Measurements from ENCODE around the gene SCP2.
"Not testable (repeated sequence)": the region's sequence is repeated elsewhere in the genome, so short reads cannot be mapped to it uniquely, and the experiment has no call there.

Gene SCP2

GRCh38 chr1:52967666-52968065 lies 40.6 kb downstream of the SCP2 start:
- Histone ChIP-seq H3K36me3 (ENCODE audit: control insufficient read depth in 2 of 2, insufficient read depth in 1 of 2, low read length in 2 of 2) (no peaks in the 10 kb centered on the region), H3K4me3 (ENCODE audit: low read depth, low read length) (no peak overlapping the region), H3K27ac (ENCODE audit: extremely low read depth, low read depth, low read length) (no peak overlapping the region), H3K9me3 (ENCODE audit: control insufficient read depth, insufficient read depth, low read depth, low read length) (no peaks in the 10 kb centered on the region), H3K4me1 (ENCODE audit: control insufficient read depth, insufficient read depth, low read length) (no peaks in the 10 kb centered on the region)
- no peak for TF ChIP-seq ZNF266 (tag by site-specific recombination; IDR thresholded peaks at IDR 0.05; ENCODE audit: low read depth)
- TF ChIP-seq PATZ1 (tag by site-specific recombination; IDR thresholded peaks at IDR 0.05) = no peak
- TF ChIP-seq GLIS2 (tag by site-specific recombination; IDR thresholded peaks at IDR 0.05) = no peak
- no peak for TF ChIP-seq ZNF112 (tag by site-specific recombination; IDR thresholded peaks at IDR 0.05)
- TF ChIP-seq ZNF426 (tag by site-specific recombination; IDR thresholded peaks at IDR 0.05) = no peak
- TF ChIP-seq ZBTB44 (tag by site-specific recombination; IDR thresholded peaks at IDR 0.05) = no peak
- no peak for TF ChIP-seq ZNF48 (tag by site-specific recombination; IDR thresholded peaks at IDR 0.05)
- TF ChIP-seq EGR2 (tag by site-specific recombination; IDR thresholded peaks at IDR 0.05; ENCODE audit: low read depth) = no peak
- no peak for TF ChIP-seq ZNF37A (tag by site-specific recombination; IDR thresholded peaks at IDR 0.05)
- no peak for TF ChIP-seq ZNF670 (tag by site-specific recombination; IDR thresholded peaks at IDR 0.05; ENCODE audit: low read depth)
- ChIA-PET CTCF (interaction anchor here (0.6 to 1.7 kb wide), 2 partner anchors 66 to 74 kb away, joined by 3 to 4 read pairs; no protein-coding TSS in a partner anchor), POLR2A (no interaction called here)

GRCh38 chr1:52969234-52969633 lies 42.2 kb downstream of the SCP2 start:
- CTCF ChIA-PET = interaction anchor here (0.7 to 1.7 kb wide), 3 partner anchors 64 to 138 kb away, joined by 4 read pairs; no protein-coding TSS in a partner anchor
- TF ChIP-seq HOXD13 (CRISPR knock-in tag; IDR thresholded peaks at IDR 0.05; ENCODE audit: borderline replicate concordance) = 0 out of 2 replicates have a peak, but pooled peaks have one; percentile 11

GRCh38 chr1:52970149-52970548 lies 43.1 kb downstream of the SCP2 start:
- Histone ChIP-seq H3K36me3 (ENCODE audit: control insufficient read depth in 2 of 2, insufficient read depth in 1 of 2, low read length in 2 of 2) (no peaks in the 10 kb centered on the region), H3K9me3 (ENCODE audit: control insufficient read depth, insufficient read depth, low read depth, low read length) (no peaks in the 10 kb centered on the region), H3K4me1 (ENCODE audit: control insufficient read depth, insufficient read depth, low read length) (no peaks in the 10 kb centered on the region), H3K4me3 (ENCODE audit: low read depth, low read length) (no peak overlapping the region), H3K27ac (ENCODE audit: extremely low read depth, low read depth, low read length) (no peak overlapping the region)
- ChIA-PET CTCF (no interaction called here), POLR2A (no interaction called here)
- TF ChIP-seq HOXA7 (CRISPR knock-in tag; IDR thresholded peaks at IDR 0.05; ENCODE audit: borderline replicate concordance) (no peak), CTCF (tag by site-specific recombination; IDR thresholded peaks at IDR 0.05) (peak; percentile 62), ZNF654 (tag by site-specific recombination; IDR thresholded peaks at IDR 0.05; ENCODE audit: low read depth) (peak; percentile 66)

More at GRCh38 chr1:52969234-52969633, 42.2 kb downstream of the SCP2 start:
- H3K27ac ChIP-seq (ENCODE audit: extremely low read depth, low read depth, low read length); H3K9me3 ChIP-seq (ENCODE audit: control insufficient read depth, insufficient read depth, low read depth, low read length); H3K4me3 ChIP-seq (ENCODE audit: low read depth, low read length); POLR2A ChIA-PET; H3K36me3 ChIP-seq (ENCODE audit: control insufficient read depth in 2 of 2, insufficient read depth in 1 of 2, low read length in 2 of 2); H3K4me1 ChIP-seq (ENCODE audit: control insufficient read depth, insufficient read depth, low read length): not testable (repeated sequence)
